ENCODE measurements around the gene TMCO1. TPM values are rescaled to one million over a fixed set of nuclear protein-coding genes. Genes with fewer than 3 reads are reported as not detected.

The TMCO1 gene
- total RNA-seq, 1 donor from 2014 or later, result 24.5 TPM

- Histone ChIP-seq H3K4me1 (ENCODE audit: control insufficient read depth in 3 of 3, insufficient read depth in 3 of 3, low read length in 3 of 3) (no peaks in the 10 kb centered on the region), H3K27ac (ENCODE audit: low read depth, low read length) (no peak overlapping the region), H3K27me3 (ENCODE audit: control insufficient read depth in 3 of 3, insufficient read depth in 3 of 3, low read length in 3 of 3) (no peaks in the 10 kb centered on the region), H3K9ac (ENCODE audit: low read depth in 1 of 3, low read length in 3 of 3) (no peak overlapping the region), H3K4me3 (ENCODE audit: low read length in 3 of 3) (no peak overlapping the region), H3K36me3 (ENCODE audit: control insufficient read depth in 3 of 3, insufficient read depth in 3 of 3, low read length in 3 of 3) (peaks cover 21 to 49% (median 46%) of the 10 kb centered on the region in 3 donors), H3K9me3 (ENCODE audit: control insufficient read depth in 3 of 3, low read length in 3 of 3) (no peaks in the 10 kb centered on the region)
Observed at GRCh38 chr1:165678509-165678908, 90.2 kb downstream of the TMCO1 start.

Other genes starting within 250 kb of the TMCO1 start
- 0.52 TPM for gene LRRC52, start 224.9 kb downstream of the TMCO1 start, total RNA-seq
- gene MGST3, start 137.6 kb downstream of the TMCO1 start, total RNA-seq, result 170 TPM
- gene ALDH9A1, start 70.3 kb downstream of the TMCO1 start, total RNA-seq, result 98.1 TPM
- 26.1 TPM for gene UCK2, start 58.7 kb upstream of the TMCO1 start, total RNA-seq

Data from skeletal muscle tissue (tissue), 4 donors.